ENCODE data around the gene GSTP1. TPM values are rescaled to one million over a fixed set of nuclear protein-coding genes. Genes with fewer than 3 reads are reported as not detected.

Gene GSTP1
- total RNA-seq, 4 donors from 2014 or later, result 410 to 885 (median 651) TPM

- no peak for TF ChIP-seq CTCF (IDR thresholded peaks at IDR 0.05)
- no peak for TF ChIP-seq POLR2A (IDR thresholded peaks at IDR 0.05)
- Histone ChIP-seq H3K27me3 (no peaks in the 10 kb centered on the region), H3K4me3 (no peak overlapping the region), H3K9me3 (no peaks in the 10 kb centered on the region), H3K4me1 (peaks cover 0 to 13% of the 10 kb centered on the region in 2 donors), H3K27ac (no peak overlapping the region), H3K36me3 (no peaks in the 10 kb centered on the region)
- intact Hi-C loops (cut with DNase I; ENCODE audit: low total_unique reads), result no loop called here
- DNase-seq, result no peak
Observed at GRCh38 chr11:67581469-67581868, 2.1 kb upstream of the GSTP1 start.

GRCh38 chr11:67582011-67582410 lies 1.6 kb upstream of the GSTP1 start:
- intact Hi-C loops (cut with DNase I; ENCODE audit: low total_unique reads), result no loop called here
- TF ChIP-seq CTCF (IDR thresholded peaks at IDR 0.05) (no peak), POLR2A (IDR thresholded peaks at IDR 0.05) (no peak)
- Histone ChIP-seq H3K4me3 (no peak overlapping the region), H3K27me3 (no peaks in the 10 kb centered on the region), H3K36me3 (no peaks in the 10 kb centered on the region), H3K4me1 (peaks cover 0 to 13% of the 10 kb centered on the region in 2 donors), H3K27ac (no peak overlapping the region), H3K9me3 (no peaks in the 10 kb centered on the region)
- no peak for DNase-seq

- DNase-seq, result peak; percentile 77
- peak overlapping the region; percentile 80 to 96 for H3K4me3 ChIP-seq
Observed at GRCh38 chr11:67584205-67584880, 731 bp downstream of the GSTP1 start.

GRCh38 chr11:67584881-67585873 lies 1.6 kb downstream of the GSTP1 start:
- H3K36me3 ChIP-seq, result no peaks in the 10 kb centered on the region
- intact Hi-C loops (cut with DNase I; ENCODE audit: low total_unique reads), result no loop called here

More at GRCh38 chr11:67584205-67584880, 731 bp downstream of the GSTP1 start:
- H3K27me3 ChIP-seq, result no peaks in the 10 kb centered on the region
- peak overlapping the region; percentile 98 to 100 for H3K27ac ChIP-seq
- no peak for TF ChIP-seq CTCF (IDR thresholded peaks at IDR 0.05)
- H3K9me3 ChIP-seq, result no peaks in the 10 kb centered on the region
- intact Hi-C loops (cut with DNase I; ENCODE audit: low total_unique reads), result no loop called here
- peaks cover 0 to 13% of the 10 kb centered on the region in 2 donors for H3K4me1 ChIP-seq
- no peaks in the 10 kb centered on the region for H3K36me3 ChIP-seq

More at GRCh38 chr11:67584881-67585873, 1.6 kb downstream of the GSTP1 start:
- H3K9me3 ChIP-seq, result no peaks in the 10 kb centered on the region
- no peak for DNase-seq
- peaks cover 0 to 13% of the 10 kb centered on the region in 2 donors for H3K4me1 ChIP-seq
- peak overlapping the region; percentile 98 to 100 for H3K27ac ChIP-seq
- TF ChIP-seq CTCF (IDR thresholded peaks at IDR 0.05), result no peak
- TF ChIP-seq POLR2A (IDR thresholded peaks at IDR 0.05), result no peak
- peak overlapping the region; percentile 80 to 96 for H3K4me3 ChIP-seq
- H3K27me3 ChIP-seq, result no peaks in the 10 kb centered on the region

All from uterus (tissue), 4 donors.